Measurements from ENCODE around the gene MS4A6E. TPM values are rescaled to one million over a fixed set of nuclear protein-coding genes. Genes with fewer than 3 reads are reported as not detected.
"Not testable (repeated sequence)": the region's sequence is repeated elsewhere in the genome, so short reads cannot be mapped to it uniquely, and the experiment has no call there.

The MS4A6E gene
- total and polyA plus RNA-seq, 12 donors: 0.28 to 0.62 TPM; not detected in 10

DNA sequence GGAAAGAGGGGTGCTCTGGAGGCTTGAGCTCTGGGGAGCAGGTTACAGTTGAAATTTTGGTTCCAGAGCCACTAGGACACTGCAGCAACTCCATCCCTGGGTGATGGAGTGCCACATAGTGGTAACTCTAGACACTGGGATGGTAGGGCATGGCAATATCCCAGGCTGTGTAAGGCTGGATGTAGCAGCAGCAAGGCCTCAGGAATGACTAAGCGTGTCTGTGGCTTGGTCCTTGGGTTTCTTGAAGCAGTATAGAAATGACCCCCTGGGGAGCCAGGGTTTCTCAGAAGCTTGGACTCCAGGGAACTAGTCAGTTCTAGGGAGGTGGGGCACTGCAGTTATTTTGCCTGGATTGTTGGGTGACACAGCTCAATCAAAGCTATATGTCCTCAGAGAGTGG, 38.5 kb upstream of the MS4A6E start:
- no peak overlapping the region for H3K27ac ChIP-seq
- H3K36me3 ChIP-seq: peaks cover 0 to 10% (median 0%) of the 10 kb centered on the region in 9 donors
- 86 to 96% methylated on average over 1 of the region's 1 CpG for WGBS, 2 donors
- H3K4me1 ChIP-seq: peaks cover 0 to 11% (median 0%) of the 10 kb centered on the region in 9 donors
- DNase-seq (no peak), ATAC-seq (no peak)
- intact Hi-C loops (cut with DNase I): no loop called here
- peaks cover 0 to 12% (median 0%) of the 10 kb centered on the region in 11 donors for H3K9me3 ChIP-seq
- H3K4me3 ChIP-seq: no peak overlapping the region
- TF ChIP-seq, protein P1, sequence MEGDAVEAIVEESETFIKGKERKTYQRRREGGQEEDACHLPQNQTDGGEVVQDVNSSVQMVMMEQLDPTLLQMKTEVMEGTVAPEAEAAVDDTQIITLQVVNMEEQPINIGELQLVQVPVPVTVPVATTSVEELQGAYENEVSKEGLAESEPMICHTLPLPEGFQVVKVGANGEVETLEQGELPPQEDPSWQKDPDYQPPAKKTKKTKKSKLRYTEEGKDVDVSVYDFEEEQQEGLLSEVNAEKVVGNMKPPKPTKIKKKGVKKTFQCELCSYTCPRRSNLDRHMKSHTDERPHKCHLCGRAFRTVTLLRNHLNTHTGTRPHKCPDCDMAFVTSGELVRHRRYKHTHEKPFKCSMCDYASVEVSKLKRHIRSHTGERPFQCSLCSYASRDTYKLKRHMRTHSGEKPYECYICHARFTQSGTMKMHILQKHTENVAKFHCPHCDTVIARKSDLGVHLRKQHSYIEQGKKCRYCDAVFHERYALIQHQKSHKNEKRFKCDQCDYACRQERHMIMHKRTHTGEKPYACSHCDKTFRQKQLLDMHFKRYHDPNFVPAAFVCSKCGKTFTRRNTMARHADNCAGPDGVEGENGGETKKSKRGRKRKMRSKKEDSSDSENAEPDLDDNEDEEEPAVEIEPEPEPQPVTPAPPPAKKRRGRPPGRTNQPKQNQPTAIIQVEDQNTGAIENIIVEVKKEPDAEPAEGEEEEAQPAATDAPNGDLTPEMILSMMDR (IDR thresholded peaks at IDR 0.05): no peak
- no peaks in the 10 kb centered on the region for H3K27me3 ChIP-seq

DNA sequence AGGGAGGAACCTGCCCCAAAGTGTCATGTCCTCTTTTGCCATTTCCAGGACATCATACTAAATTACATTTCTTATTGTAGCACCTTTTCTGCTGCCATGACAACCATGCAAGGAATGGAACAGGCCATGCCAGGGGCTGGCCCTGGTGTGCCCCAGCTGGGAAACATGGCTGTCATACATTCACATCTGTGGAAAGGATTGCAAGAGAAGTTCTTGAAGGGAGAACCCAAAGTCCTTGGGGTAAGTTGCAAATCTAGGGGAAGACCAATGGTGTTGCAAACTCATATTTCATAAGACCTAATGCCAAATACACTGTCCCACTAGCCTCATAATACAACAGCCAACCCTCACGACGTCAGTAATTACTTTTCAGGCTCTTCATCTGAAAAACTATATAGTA, 34.9 kb upstream of the MS4A6E start:
- H3K27me3 ChIP-seq: no peaks in the 10 kb centered on the region
- ATAC-seq (no peak), DNase-seq (no peak)
- TF ChIP-seq, protein P1 (IDR thresholded peaks at IDR 0.05): no peak
- H3K4me3 ChIP-seq: no peak overlapping the region
- no peak overlapping the region for H3K27ac ChIP-seq
- WGBS, 2 donors: 69 to 89% methylated on average over 2 of the region's 2 CpGs
- H3K4me1 ChIP-seq: no peaks in the 10 kb centered on the region
- intact Hi-C loops (cut with DNase I): no loop called here
- H3K9me3 ChIP-seq: peaks cover 0 to 19% (median 0%) of the 10 kb centered on the region in 11 donors
- peaks cover 0 to 16% (median 0%) of the 10 kb centered on the region in 9 donors for H3K36me3 ChIP-seq

DNA sequence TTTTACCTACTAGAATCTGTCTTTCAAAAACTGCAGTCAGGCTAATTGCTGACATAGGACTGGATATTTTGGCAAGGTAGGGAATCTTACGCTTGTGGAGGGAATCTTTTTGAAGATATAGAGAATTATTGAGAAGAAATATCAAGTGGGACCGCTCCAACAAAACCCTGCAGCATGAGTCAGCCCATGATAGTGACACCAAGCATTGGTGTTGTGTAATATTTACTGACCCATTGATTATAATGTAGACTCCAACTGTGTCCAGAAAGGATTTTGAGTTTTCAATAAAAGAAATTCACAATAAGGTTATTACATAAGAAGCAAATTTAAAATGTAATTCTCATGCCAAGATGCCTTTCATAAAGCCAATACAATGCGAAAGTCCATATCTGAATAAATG, 25.9 kb upstream of the MS4A6E start:
- H3K36me3 ChIP-seq: peaks cover 0 to 32% (median 0%) of the 10 kb centered on the region in 9 donors
- WGBS, 2 donors: 72 to 86% methylated on average over 3 of the region's 3 CpGs
- no peaks in the 10 kb centered on the region for H3K4me1 ChIP-seq
- no peak overlapping the region for H3K4me3 ChIP-seq
- no peaks in the 10 kb centered on the region for H3K27me3 ChIP-seq
- intact Hi-C loops (cut with DNase I): no loop called here
- peaks cover 0 to 2% (median 0%) of the 10 kb centered on the region in 11 donors for H3K9me3 ChIP-seq
- TF ChIP-seq, protein P1 (IDR thresholded peaks at IDR 0.05): no peak
- DNase-seq (no peak), ATAC-seq (no peak)
- no peak overlapping the region for H3K27ac ChIP-seq

DNA sequence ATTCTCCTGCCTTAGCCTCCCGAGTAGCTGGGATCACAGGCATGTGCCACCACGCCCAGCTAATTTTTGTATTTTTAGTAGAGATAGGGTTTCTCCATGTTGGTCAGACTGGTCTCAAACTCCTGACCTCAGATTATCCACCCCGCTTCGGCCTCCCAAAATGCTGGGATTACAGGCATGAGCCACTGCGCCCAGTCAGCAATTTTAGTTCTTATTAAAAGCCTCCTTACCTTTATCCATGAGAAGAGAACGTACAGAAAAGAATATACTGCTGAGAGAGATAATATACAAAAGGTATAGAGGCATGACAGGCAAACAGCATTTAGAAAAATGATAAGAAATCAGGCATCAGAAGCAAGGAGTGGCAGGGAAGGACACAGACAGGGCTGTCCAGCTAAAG, 25.2 kb upstream of the MS4A6E start:
- H3K4me3 ChIP-seq; ATAC-seq; H3K27ac ChIP-seq; H3K9me3 ChIP-seq; H3K27me3 ChIP-seq; intact Hi-C loops (cut with DNase I); H3K4me1 ChIP-seq; DNase-seq: not testable (repeated sequence)
- H3K36me3 ChIP-seq: peaks cover 0 to 39% (median 0%) of the 10 kb centered on the region in 9 donors
- 79 to 86% methylated on average over 6 of the region's 6 CpGs for WGBS, 2 donors

DNA sequence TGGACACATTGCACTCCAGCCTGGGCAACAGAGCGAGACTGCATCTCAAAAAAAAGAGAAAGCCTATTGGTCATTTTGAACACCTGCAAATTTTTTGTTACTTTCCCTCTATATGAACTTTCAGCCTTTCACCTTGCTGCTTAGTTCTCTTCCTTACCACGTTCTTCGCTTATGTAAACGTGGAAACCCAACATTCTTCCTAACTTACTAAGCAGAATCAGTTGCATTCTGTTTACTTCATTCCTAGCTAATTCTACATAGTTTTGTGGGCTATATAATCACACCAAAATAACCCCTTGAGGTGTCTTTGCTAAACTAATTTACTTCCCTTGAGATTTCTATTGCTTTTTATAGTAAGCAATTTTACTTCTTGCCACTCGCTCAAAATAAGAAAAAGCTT, 23.4 kb upstream of the MS4A6E start:
- Histone ChIP-seq H3K27me3 (no peaks in the 10 kb centered on the region), H3K27ac (no peak overlapping the region), H3K4me1 (peaks cover 0 to 3% (median 0%) of the 10 kb centered on the region in 9 donors), H3K4me3 (no peak overlapping the region), H3K9me3 (peaks cover 0 to 2% (median 0%) of the 10 kb centered on the region in 11 donors), H3K36me3 (peaks cover 0 to 43% (median 0%) of the 10 kb centered on the region in 9 donors)
- WGBS, 2 donors: 85 to 87% methylated on average over 5 of the region's 5 CpGs
- TF ChIP-seq, protein P1 (IDR thresholded peaks at IDR 0.05): no peak
- intact Hi-C loops (cut with DNase I): no loop called here
- DNase-seq (no peak), ATAC-seq (no peak)
